Activated CD4-positive, alpha-beta T cell treated with anti-CD3 and anti-CD28 coated beads for 36 hours (primary cell): ENCODE measurements around the gene RPS15A. TPM values are rescaled to one million over a fixed set of nuclear protein-coding genes. Genes with fewer than 3 reads are reported as not detected.

Source experiments
- ATAC-seq: fragments of 200-7000 bp; cut with Tn5 transposase; one replicate; pipeline ENCODE4 v1.10.0; 2021; ENCODE audit warnings: mild to moderate bottlenecking, moderate library complexity
- CTCF ChIA-PET: fragments of 350-600 bp; sonication (Branson Sonifier 250); formaldehyde crosslinking; loops from one replicate; lab custom pipeline; 2021; ENCODE audit warnings: antibody characterized with exemption; lab: Charles Lee
- POLR2A ChIA-PET: fragments of 350-600 bp; sonication (Branson Sonifier 250); formaldehyde crosslinking; loops from one replicate; lab custom pipeline; 2021; ENCODE audit warnings: antibody characterized with exemption, inconsistent platforms; lab: Charles Lee
- DNase-seq: peaks from one replicate; pipeline ENCODE4 v3.0.0-alpha.2; 2020
- H3K27ac Mint-ChIP-seq: one replicate; pipeline ENCODE4 v1.8.0; 2021; ENCODE audit warnings: mixed read lengths
- H3K27me3 Mint-ChIP-seq: one replicate; pipeline ENCODE4 v1.8.0; 2021; ENCODE audit warnings: mixed read lengths
- H3K36me3 Mint-ChIP-seq: one replicate; pipeline ENCODE4 v1.8.0; 2021; ENCODE audit warnings: low read depth, mixed read lengths
- H3K4me1 Mint-ChIP-seq: one replicate; pipeline ENCODE4 v1.8.0; 2021; ENCODE audit warnings: mixed read lengths
- H3K4me3 Mint-ChIP-seq: one replicate; pipeline ENCODE4 v1.8.0; 2021; ENCODE audit warnings: mild to moderate bottlenecking, moderate library complexity, mixed read lengths
- H3K9me3 Mint-ChIP-seq: one replicate; pipeline ENCODE4 v1.8.0; 2021; ENCODE audit warnings: low read depth, mixed read lengths
- intact Hi-C, 2 experiments: fragments of 100-400 bp; cut with DNase I in 1 of 2; cut with micrococcal nuclease in 1 of 2; formaldehyde crosslinking; loops; one replicate each; pipeline versions ENCODE4 v1.14.2 to v1.15.1; 2022 to 2024; cut with DNase I, micrococcal nuclease
- total RNA-seq, 2 experiments: library from RNA; stranded (reverse); gene quantifications; one replicate each; pipeline ENCODE4 v1.2.3, GENCODE V29; 2021

The RPS15A gene
- total RNA-seq, 2 experiments from 2014 or later = 1,904 to 2,150 TPM

GRCh38 chr16:18799500-18799899, 9.4 kb upstream of the RPS15A start:
- Mint-ChIP-seq H3K27ac (peak overlapping the region; percentile 37), H3K9me3 (no peaks in the 10 kb centered on the region), H3K4me1 (peaks cover 39% of the 10 kb centered on the region), H3K4me3 (peak overlapping the region; percentile 86), H3K36me3 (peaks cover 39% of the 10 kb centered on the region), H3K27me3 (no peaks in the 10 kb centered on the region)
- POLR2A ChIA-PET = interaction anchor here (7.6 kb wide), 1 partner anchor 10 kb away, joined by 119 read pairs; the partner anchor contains the start of gene RPS15A
- DNase-seq (no peak), ATAC-seq (no peak)
- CTCF ChIA-PET = interaction anchor here (0.6 to 3.6 kb wide), 4 partner anchors 10 to 156 kb away, joined by 3 to 34 read pairs (median 5); partner anchors contain the start of gene RPS15A
- intact Hi-C loops = no loop called here

GRCh38 chr16:18797746-18798145, 7.6 kb upstream of the RPS15A start:
- intact Hi-C loops = no loop called here
- no peak for DNase-seq
- ATAC-seq = no peak
- POLR2A ChIA-PET = interaction anchor here (0.5 kb wide), 1 partner anchor 88 kb away, joined by 4 read pairs; no protein-coding TSS in a partner anchor
- H3K9me3 Mint-ChIP-seq = no peaks in the 10 kb centered on the region
- no peak overlapping the region for H3K4me3 Mint-ChIP-seq
- peaks cover 51% of the 10 kb centered on the region for H3K36me3 Mint-ChIP-seq
- no peaks in the 10 kb centered on the region for H3K27me3 Mint-ChIP-seq
- CTCF ChIA-PET = interaction anchor here (1.3 kb wide), 1 partner anchor 262 kb away, joined by 3 read pairs; no protein-coding TSS in a partner anchor
- peaks cover 23% of the 10 kb centered on the region for H3K4me1 Mint-ChIP-seq
- H3K27ac Mint-ChIP-seq = no peak overlapping the region

- ChIA-PET CTCF (no interaction called here), POLR2A (interaction anchor here (0.6 kb wide), 1 partner anchor 1498 kb away, joined by 4 read pairs; no protein-coding TSS in a partner anchor)
- ATAC-seq (no peak), DNase-seq (no peak)
- intact Hi-C loops = no loop called here
- Mint-ChIP-seq H3K9me3 (no peaks in the 10 kb centered on the region), H3K36me3 (peaks cover 53% of the 10 kb centered on the region), H3K27me3 (no peaks in the 10 kb centered on the region), H3K4me3 (no peak overlapping the region), H3K4me1 (peaks cover 21% of the 10 kb centered on the region), H3K27ac (no peak overlapping the region)
Observed at GRCh38 chr16:18796377-18796776, 6.2 kb upstream of the RPS15A start.

GRCh38 chr16:18792836-18793433, 2.8 kb upstream of the RPS15A start:
- Mint-ChIP-seq H3K27ac (peak overlapping the region; percentile 44), H3K9me3 (no peaks in the 10 kb centered on the region), H3K4me1 (peaks cover 18% of the 10 kb centered on the region), H3K27me3 (no peaks in the 10 kb centered on the region), H3K4me3 (no peak overlapping the region), H3K36me3 (peaks cover 70% of the 10 kb centered on the region)
- DNase-seq (no peak), ATAC-seq (no peak)
- POLR2A ChIA-PET = interaction anchor here (2.4 kb wide), 1 partner anchor 9 kb away, joined by 8 read pairs; the partner anchor contains the start of gene ARL6IP1
- intact Hi-C loops = no loop called here
- CTCF ChIA-PET = interaction anchor here (1.1 to 3.5 kb wide), 2 partner anchors 8 to 24 kb away, joined by 3 to 26 read pairs; partner anchors contain the start of gene ARL6IP1

GRCh38 chr16:18789515-18789849, 652 bp downstream of the RPS15A start:
- POLR2A ChIA-PET = interaction anchor here (1.0 to 2.9 kb wide), 3 partner anchors 12 to 278 kb away, joined by 6 to 119 read pairs (median 7); partner anchors contain the start of genes ARL6IP1, COQ7 and SMG1
- intact Hi-C loops = no loop called here
- H3K36me3 Mint-ChIP-seq = peaks cover 82% of the 10 kb centered on the region

GRCh38 chr16:18788828-18789514, 1.2 kb downstream of the RPS15A start:
- ChIA-PET CTCF (interaction anchor here (0.9 to 4.4 kb wide), 3 partner anchors 10 to 17 kb away, joined by 3 to 34 read pairs (median 6); partner anchors contain the start of gene ARL6IP1), POLR2A (interaction anchor here (1.0 to 2.9 kb wide), 4 partner anchors 13 to 278 kb away, joined by 4 to 119 read pairs (median 6); partner anchors contain the start of genes ARL6IP1, COQ7 and SMG1)
- no peaks in the 10 kb centered on the region for H3K9me3 Mint-ChIP-seq
- H3K4me1 Mint-ChIP-seq = peaks cover 50% of the 10 kb centered on the region
- intact Hi-C loops = no loop called here
- H3K27me3 Mint-ChIP-seq = no peaks in the 10 kb centered on the region
- peaks cover 82% of the 10 kb centered on the region for H3K36me3 Mint-ChIP-seq
- ATAC-seq = no peak
- peak overlapping the region; percentile 99 for H3K4me3 Mint-ChIP-seq
- peak overlapping the region; percentile 99 for H3K27ac Mint-ChIP-seq
- DNase-seq = no peak

More at GRCh38 chr16:18789515-18789849, 652 bp downstream of the RPS15A start:
- peak overlapping the region; percentile 99 for H3K4me3 Mint-ChIP-seq
- no peaks in the 10 kb centered on the region for H3K9me3 Mint-ChIP-seq
- peaks cover 46% of the 10 kb centered on the region for H3K4me1 Mint-ChIP-seq
- DNase-seq (no peak), ATAC-seq (no peak)
- CTCF ChIA-PET = interaction anchor here (1.0 to 3.5 kb wide), 4 partner anchors 10 to 16 kb away, joined by 3 to 26 read pairs (median 5); partner anchors contain the start of gene ARL6IP1
- peak overlapping the region; percentile 99 for H3K27ac Mint-ChIP-seq
- H3K27me3 Mint-ChIP-seq = no peaks in the 10 kb centered on the region

- Mint-ChIP-seq H3K27me3 (no peaks in the 10 kb centered on the region), H3K4me3 (peak overlapping the region; percentile 99), H3K36me3 (peaks cover 77% of the 10 kb centered on the region), H3K4me1 (peaks cover 57% of the 10 kb centered on the region), H3K27ac (peak overlapping the region; percentile 72), H3K9me3 (no peaks in the 10 kb centered on the region)
- intact Hi-C loops = no loop called here
- ChIA-PET POLR2A (interaction anchor here (1.1 kb wide), 1 partner anchor 17 kb away, joined by 3 read pairs; the partner anchor contains the start of gene ARL6IP1), CTCF (interaction anchor here (4.4 kb wide), 1 partner anchor 16 kb away, joined by 34 read pairs; the partner anchor contains the start of gene ARL6IP1)
- ATAC-seq (no peak), DNase-seq (no peak)
Observed at GRCh38 chr16:18784917-18785623, 5.1 kb downstream of the RPS15A start.

- Mint-ChIP-seq H3K27me3 (no peaks in the 10 kb centered on the region), H3K4me3 (peak overlapping the region; percentile 99), H3K36me3 (peaks cover 64% of the 10 kb centered on the region), H3K4me1 (peaks cover 54% of the 10 kb centered on the region), H3K9me3 (no peaks in the 10 kb centered on the region), H3K27ac (peak overlapping the region; percentile 67)
- intact Hi-C loops = no loop called here
- POLR2A ChIA-PET = interaction anchor here (1.2 kb wide), 1 partner anchor 17 kb away, joined by 3 read pairs; no protein-coding TSS in a partner anchor
- CTCF ChIA-PET = interaction anchor here (0.7 to 1.3 kb wide), 2 partner anchors 18 to 186 kb away, joined by 3 to 4 read pairs; partner anchors contain the start of gene ARL6IP1
- DNase-seq (no peak), ATAC-seq (peak; percentile 42)
Observed at GRCh38 chr16:18783430-18784341, 6.4 kb downstream of the RPS15A start.

GRCh38 chr16:18782697-18783429, 7.3 kb downstream of the RPS15A start:
- CTCF ChIA-PET = interaction anchor here (0.7 to 1.3 kb wide), 2 partner anchors 18 to 187 kb away, joined by 3 to 4 read pairs; partner anchors contain the start of gene ARL6IP1
- Mint-ChIP-seq H3K36me3 (peaks cover 55% of the 10 kb centered on the region), H3K27ac (peak overlapping the region; percentile 67), H3K4me3 (no peak overlapping the region), H3K4me1 (peaks cover 47% of the 10 kb centered on the region), H3K9me3 (no peaks in the 10 kb centered on the region), H3K27me3 (no peaks in the 10 kb centered on the region)
- peak; percentile 54 for ATAC-seq
- intact Hi-C loops = no loop called here
- POLR2A ChIA-PET = interaction anchor here (1.2 kb wide), 1 partner anchor 18 kb away, joined by 3 read pairs; no protein-coding TSS in a partner anchor
- DNase-seq = peak; percentile 51
